K562 (cell line): ENCODE data around the gene VWA7. TPM values are rescaled to one million over a fixed set of nuclear protein-coding genes. Genes with fewer than 3 reads are reported as not detected.

ENCODE experiments used
- AFF1 ChIP-seq, 2 experiments: fragments of 450-650 bp; IDR thresholded peaks; 2 replicates each; pipeline ENCODE4 v1.6.1; 2018; ENCODE audit warnings: mild to moderate bottlenecking in 2 of 2, low read depth in 1 of 2; ENCODE audit not compliant: partially characterized antibody in 2 of 2
- BHLHE40 ChIP-seq: IDR thresholded peaks from 2 replicates; pipeline ENCODE4 v1.6.1; 2011; ENCODE audit warnings: low read length, improper control_type of control experiment
- ELK3 ChIP-seq: fragments of 450-650 bp; formaldehyde crosslinking; IDR thresholded peaks from 2 replicates; pipeline ENCODE4 v1.4.0; 2020; ENCODE audit warnings: mild to moderate bottlenecking
- ETS1 ChIP-seq: conservative IDR thresholded peaks from 2 replicates; pipeline ENCODE4 v1.6.1; 2011; ENCODE audit warnings: low read depth, mild to moderate bottlenecking, low read length; ENCODE audit not compliant: control insufficient read depth
- HMG20B ChIP-seq: fragments of 250-450 bp; sonication (Bioruptor Pico); IDR thresholded peaks from 2 replicates; pipeline ENCODE4 v1.5.0; 2021; ENCODE audit warnings: mild to moderate bottlenecking
- NBN ChIP-seq: fragments of 450-650 bp; IDR thresholded peaks from 2 replicates; pipeline ENCODE4 v1.6.1; 2016; ENCODE audit warnings: low read depth, mild to moderate bottlenecking
- NFATC3 ChIP-seq: fragments of 450-650 bp; IDR thresholded peaks from 2 replicates; pipeline ENCODE4 v1.6.1; 2017; ENCODE audit warnings: mild to moderate bottlenecking
- SMC3 ChIP-seq: conservative IDR thresholded peaks from 2 replicates; pipeline ENCODE4 v1.6.1; 2011; ENCODE audit warnings: low read depth, low read length, improper control_type of control experiment; ENCODE audit not compliant: insufficient read depth
- TAF15 ChIP-seq: fragments of 200-400 bp; formaldehyde crosslinking; IDR thresholded peaks from 2 replicates; pipeline ENCODE4 v1.6.1; 2017; ENCODE audit warnings: mild to moderate bottlenecking, low read depth, low read length, moderate library complexity
- ZBTB40 ChIP-seq, 2 experiments: fragments of 450-650 bp in 1 of 2; sonication (generic) in 1 of 2; formaldehyde crosslinking in 1 of 2; IDR thresholded peaks; 2 replicates each; pipeline versions ENCODE4 v1.7.1 to v1.9.0; 2016 to 2022; ENCODE audit warnings: inconsistent platforms in 1 of 2, mild to moderate bottlenecking in 1 of 2, missing genetic modification reagents in 1 of 2
- ZNF586 ChIP-seq: fragments of 450-650 bp; formaldehyde crosslinking; conservative IDR thresholded peaks from 2 replicates; pipeline ENCODE4 v1.4.0; 2020; ENCODE audit warnings: mild to moderate bottlenecking, moderate library complexity
- polyA plus RNA-seq, 8 experiments: library from polyadenylated mRNA; depleted of rRNA in 4 of 8; stranded (reverse) in 5 of 8; unstranded in 3 of 8; fragments of >200 nt; fragmentation: Nextera tagmentation in 2 of 8; fragmentation: Illumina TruSeq in 1 of 8; extraction: Ambion mirVana in 2 of 8; extraction: Trizol in 1 of 8; gene quantifications; 2 replicates each; pipeline versions ENCODE4 v1.2.1 to v1.2.3, GENCODE V29; 2011 to 2014; ENCODE audit warnings: inconsistent platforms in 1 of 8, missing spikeins in 1 of 8
- total RNA-seq, 7 experiments: library from RNA; depleted of rRNA in 6 of 7; stranded (reverse); fragments of >200 nt in 6 of 7; fragmentation: Illumina TruSeq in 2 of 7; extraction: Trizol in 2 of 7; gene quantifications; 2 replicates each; pipeline versions ENCODE4 v1.2.1 to v1.2.3, GENCODE V29; 2011 to 2021; ENCODE audit warnings: low replicate concordance in 1 of 7

The VWA7 gene
- total and polyA plus RNA-seq, 9 of the 15 experiments (the other 6 are each of a cell fraction or from before 2014, with no cell fraction given), result 0.18 to 2.9 (median 0.95) TPM

GRCh38 chr6:31776989-31777666, at the start of gene VWA7 (continued):
- 0 out of 2 replicates have a peak, but pooled peaks have one; percentile 36 for TF ChIP-seq ZBTB40 (IDR thresholded peaks at IDR 0.05)
- no peak for TF ChIP-seq ZBTB40 (CRISPR knock-in tag; IDR thresholded peaks at IDR 0.05)
- no peak for TF ChIP-seq NFATC3
- peak in 1 of 2 experiments; percentile 87 for TF ChIP-seq AFF1 (IDR thresholded peaks at IDR 0.05; ENCODE audit: low read depth in 1 of 2, partially characterized antibody in 2 of 2)
- TF ChIP-seq HMG20B (CRISPR knock-in tag), result no peak
- TF ChIP-seq TAF15, result no peak
- no peak for TF ChIP-seq ELK3 (CRISPR knock-in tag)
- TF ChIP-seq NBN, result peak; percentile 97
- TF ChIP-seq ETS1, result peak; percentile 72; the same call in 1 of the 2 replicates
- 0 out of 2 replicates have a peak, but pooled peaks have one; percentile 53 for TF ChIP-seq ZNF586 (CRISPR knock-in tag)
- peak; percentile 93 for TF ChIP-seq BHLHE40
- peak; percentile 51; the same call in 1 of the 2 replicates for TF ChIP-seq SMC3
